H9 (cell line): ENCODE measurements around the gene SEC14L5. TPM values are rescaled to one million over a fixed set of nuclear protein-coding genes. Genes with fewer than 3 reads are reported as not detected.

Experiments
- DNase-seq: peaks from one replicate; pipeline ENCODE4 v3.0.0-alpha.2; 2017
- H2AFZ ChIP-seq: one replicate; pipeline ENCODE4 v1.6.1; 2013; ENCODE audit warnings: mild to moderate bottlenecking, low read length, control low read depth, moderate library complexity
- H2AK5ac ChIP-seq: 2 replicates; pipeline ENCODE4 v1.6.1; 2013; ENCODE audit warnings: low read length, control low read depth, mixed read lengths; ENCODE audit not compliant: insufficient read length
- H2BK120ac ChIP-seq: one replicate; pipeline ENCODE4 v1.6.1; 2013; ENCODE audit warnings: low read depth, mild to moderate bottlenecking, low read length, control low read depth, inconsistent platforms; ENCODE audit not compliant: poor library complexity, severe bottlenecking
- H2BK12ac ChIP-seq: 2 replicates; pipeline ENCODE4 v1.6.1; 2013; ENCODE audit warnings: low read length, control low read depth, mixed read lengths, low read depth; ENCODE audit not compliant: insufficient read length
- H2BK15ac ChIP-seq: 2 replicates; pipeline ENCODE4 v1.6.1; 2013; ENCODE audit warnings: low read depth, low read length, control low read depth
- H2BK20ac ChIP-seq: one replicate; pipeline ENCODE4 v1.6.1; 2013; ENCODE audit warnings: low read depth, mild to moderate bottlenecking, low read length, control low read depth, inconsistent platforms; ENCODE audit not compliant: poor library complexity, severe bottlenecking
- H2BK5ac ChIP-seq: 2 replicates; pipeline ENCODE4 v1.6.1; 2013; ENCODE audit warnings: low read length, control low read depth, mixed read lengths; ENCODE audit not compliant: insufficient read length
- H3K14ac ChIP-seq: 2 replicates; pipeline ENCODE4 v1.6.1; 2013; ENCODE audit warnings: low read length, control low read depth; ENCODE audit not compliant: insufficient read depth
- H3K18ac ChIP-seq: 2 replicates; pipeline ENCODE4 v1.6.1; 2013; ENCODE audit warnings: low read depth, mild to moderate bottlenecking, mixed read lengths, low read length, control low read depth; ENCODE audit not compliant: insufficient read length
- H3K23ac ChIP-seq: 2 replicates; pipeline ENCODE4 v1.6.1; 2013; ENCODE audit warnings: low read length, control low read depth, mixed read lengths, low read depth; ENCODE audit not compliant: insufficient read length
- H3K23me2 ChIP-seq: 2 replicates; pipeline ENCODE4 v1.6.1; 2013; ENCODE audit warnings: low read depth, mild to moderate bottlenecking, mixed read lengths, low read length, control low read depth; ENCODE audit not compliant: insufficient read length, poor library complexity, severe bottlenecking
- H3K27ac ChIP-seq: 2 replicates; pipeline ENCODE4 v1.5.1; 2013; ENCODE audit warnings: low read length, control low read depth, mixed read lengths, low read depth; ENCODE audit not compliant: insufficient read length
- H3K27me3 ChIP-seq: 2 replicates; pipeline ENCODE4 v1.6.1; 2013; ENCODE audit warnings: low read length, control low read depth, inconsistent platforms; ENCODE audit not compliant: insufficient read depth
- H3K4ac ChIP-seq: 2 replicates; pipeline ENCODE4 v1.6.1; 2013; ENCODE audit warnings: low read depth, mild to moderate bottlenecking, control low read depth, inconsistent platforms, low read length, moderate library complexity
- H3K4me1 ChIP-seq: 2 replicates; pipeline ENCODE4 v1.6.1; 2013; ENCODE audit warnings: low read length, control low read depth, inconsistent platforms; ENCODE audit not compliant: insufficient read depth
- H3K4me2 ChIP-seq: 2 replicates; pipeline ENCODE4 v1.6.1; 2013; ENCODE audit warnings: low read length, control low read depth, mixed read lengths; ENCODE audit not compliant: insufficient read length, insufficient read depth
- H3K56ac ChIP-seq: 2 replicates; pipeline ENCODE4 v1.6.1; 2013; ENCODE audit warnings: low read depth, mild to moderate bottlenecking, mixed read lengths, low read length, control low read depth; ENCODE audit not compliant: insufficient read length
- H3K79me1 ChIP-seq: 2 replicates; pipeline ENCODE4 v1.6.1; 2013; ENCODE audit warnings: low read depth, mild to moderate bottlenecking, moderate library complexity, low read length, control low read depth, inconsistent platforms; ENCODE audit not compliant: insufficient read depth, poor library complexity, severe bottlenecking
- H3K79me2 ChIP-seq: 2 replicates; pipeline ENCODE4 v1.6.1; 2013; ENCODE audit warnings: low read length, control low read depth, inconsistent platforms; ENCODE audit not compliant: insufficient read depth
- H3K9ac ChIP-seq: 2 replicates; pipeline ENCODE4 v1.6.1; 2013; ENCODE audit warnings: low read length, control low read depth, mixed read lengths; ENCODE audit not compliant: insufficient read length; ENCODE audit errors: extremely low read depth
- H3K9me3 ChIP-seq: one replicate; pipeline ENCODE4 v1.6.1; 2013; ENCODE audit warnings: low read depth, low read length, inconsistent platforms; ENCODE audit not compliant: control insufficient read depth
- H3T11ph ChIP-seq: one replicate; pipeline ENCODE4 v1.6.1; 2013; ENCODE audit warnings: mild to moderate bottlenecking, low read length, control low read depth, inconsistent platforms
- H4K20me1 ChIP-seq: one replicate; pipeline ENCODE4 v1.6.1; 2013; ENCODE audit not compliant: control insufficient read depth, insufficient read length, insufficient read depth
- H4K5ac ChIP-seq: 2 replicates; pipeline ENCODE4 v1.6.1; 2013; ENCODE audit warnings: low read depth, mild to moderate bottlenecking, mixed read lengths, low read length, control low read depth; ENCODE audit not compliant: insufficient read length
- H4K8ac ChIP-seq: replicated peaks from 2 replicates; pipeline ENCODE4 v1.6.1; 2013; ENCODE audit warnings: low read length, control low read depth, mixed read lengths, low read depth; ENCODE audit not compliant: insufficient read length
- H4K91ac ChIP-seq: 2 replicates; pipeline ENCODE4 v1.6.1; 2013; ENCODE audit warnings: low read depth, mild to moderate bottlenecking, moderate library complexity, mixed read lengths, low read length, control low read depth; ENCODE audit not compliant: insufficient read length
- H3K27ac Mint-ChIP-seq, 3 experiments: 2 replicates in 2 of 3; 3 replicates in 1 of 3; pipeline ENCODE4 v1.8.0; 2020 to 2021; ENCODE audit warnings: mixed read lengths in 3 of 3, mild to moderate bottlenecking in 1 of 3, moderate library complexity in 1 of 3
- H3K27me3 Mint-ChIP-seq: 2 replicates; pipeline ENCODE4 v1.8.0; 2021; ENCODE audit warnings: low read depth, mild to moderate bottlenecking, moderate library complexity, mixed read lengths
- H3K36me3 Mint-ChIP-seq, 3 experiments: 2 replicates in 2 of 3; 3 replicates in 1 of 3; pipeline ENCODE4 v1.8.0; 2020 to 2021; ENCODE audit warnings: low read depth in 3 of 3, mixed read lengths in 3 of 3; ENCODE audit not compliant: insufficient read depth in 1 of 3
- H3K4me1 Mint-ChIP-seq, 2 experiments: 2 replicates each; pipeline ENCODE4 v1.8.0; 2020; ENCODE audit warnings: mixed read lengths in 2 of 2
- H3K4me3 Mint-ChIP-seq, 2 experiments: 2 replicates in 1 of 2; 3 replicates in 1 of 2; pipeline ENCODE4 v1.8.0; 2020 to 2021; ENCODE audit warnings: mild to moderate bottlenecking in 2 of 2, mixed read lengths in 2 of 2, moderate library complexity in 1 of 2
- H3K9me3 Mint-ChIP-seq, 2 experiments: 2 replicates in 1 of 2; 3 replicates in 1 of 2; pipeline ENCODE4 v1.8.0; 2020; ENCODE audit warnings: mild to moderate bottlenecking in 2 of 2, mixed read lengths in 2 of 2, moderate library complexity in 1 of 2
- CTCF ChIP-seq: fragments of 200-600 bp; sonication (generic); conservative IDR thresholded peaks from 3 replicates; pipeline ENCODE4 v1.8.0; 2021; ENCODE audit warnings: antibody characterized with exemption, mild to moderate bottlenecking
- WGBS: extraction: QIAGEN DNeasy Blood & Tissue Kit; methylation state at CpG from one replicate; pipeline ENCODE4 v1.1.7; 2013; ENCODE audit warnings: missing lambda C conversion rate, low lambda C conversion rate, mixed read lengths; ENCODE audit not compliant: insufficient read length; ENCODE audit errors: extremely low coverage; 5-methylcytosine and 5-hydroxymethylcytosine counted together
- total RNA-seq: library from RNA; stranded (reverse); gene quantifications from 2 replicates; pipeline ENCODE4 v1.2.1, GENCODE V29; 2021

The SEC14L5 gene
- total RNA-seq, 1 experiment from 2014 or later = 4.1 TPM

- H3K27ac Mint-ChIP-seq = peak overlapping the region; percentile 90 to 97 (median 93); a peak in 6 of 7 replicates
Measured at GRCh38 chr16:4924593-4925292, 33.4 kb upstream of the SEC14L5 start.

More at GRCh38 chr16:4924593-4925292, 33.4 kb upstream of the SEC14L5 start:
- Histone ChIP-seq H3K4me2 (no peak overlapping the region), H3K27ac (no peak overlapping the region), H4K20me1 (no peaks in the 10 kb centered on the region), H3K18ac (no peak overlapping the region), H2BK12ac (no peak overlapping the region), H3K23ac (no peak overlapping the region), H2BK5ac (no peak overlapping the region), H3K14ac (peak overlapping the region; percentile 14; the same call in 1 of the 2 replicates), H3K9ac (no peak overlapping the region), H3K9me3 (no peaks in the 10 kb centered on the region), H3K4ac (no peak overlapping the region), H4K91ac (no peak overlapping the region), H3K4me1 (peaks cover 6% of the 10 kb centered on the region), H3K56ac (no peak overlapping the region), H2BK15ac (no peak overlapping the region), H2AFZ (no peak overlapping the region), H3K23me2 (no peaks in the 10 kb centered on the region), H2BK120ac (no peak overlapping the region), H3K27me3 (no peaks in the 10 kb centered on the region), H4K8ac (no peak overlapping the region), H2BK20ac (no peak overlapping the region), H3K79me2 (no peaks in the 10 kb centered on the region), H4K5ac (no peak overlapping the region), H3T11ph (no peak overlapping the region), H2AK5ac (no peak overlapping the region), H3K79me1 (no peaks in the 10 kb centered on the region)
- no peak for TF ChIP-seq CTCF
- Mint-ChIP-seq H3K27me3 (no peaks in the 10 kb centered on the region; the same call in none of the 2 replicates), H3K4me3 (peak overlapping the region in 1 of 2 experiments; percentile 6; a peak in 1 of 5 replicates), H3K36me3 (peaks cover 6 to 22% (median 17%) of the 10 kb centered on the region in 3 experiments), H3K9me3 (peaks cover 8 to 9% of the 10 kb centered on the region in 2 experiments), H3K4me1 (peaks cover 27 to 33% of the 10 kb centered on the region in 2 experiments)
- WGBS = no CpG with 5 or more reads among the region's 12 CpGs
- peak; percentile 83 for DNase-seq
